ENCODE results near the gene FAM117A.

- TF ChIP-seq CTCF (IDR thresholded peaks at IDR 0.05; ENCODE audit: poor library complexity) (no peak), EZH2 (IDR thresholded peaks at IDR 0.05; ENCODE audit: borderline replicate concordance) (no peak), EZH2phosphoT487 (IDR thresholded peaks at IDR 0.05; ENCODE audit: low read depth, severe bottlenecking, unreplicated experiment) (no peak)
These were observed 35.5 kb downstream of the FAM117A start for GRCh38 chr17:49728425-49728824.
